Endodermal cell (in vitro differentiated cells): ENCODE data around the gene CHRND. TPM values are rescaled to one million over a fixed set of nuclear protein-coding genes. Genes with fewer than 3 reads are reported as not detected.

Experiments
- DNase-seq: peaks from one replicate; pipeline ENCODE4 v3.0.0-alpha.2; 2017
- H3K27ac ChIP-seq: 2 replicates; pipeline ENCODE4 v1.5.1; 2013; ENCODE audit warnings: mild to moderate bottlenecking, low read depth, low read length, moderate library complexity
- H3K27me3 ChIP-seq: 2 replicates; pipeline ENCODE4 v1.6.1; 2013; ENCODE audit warnings: mild to moderate bottlenecking, low read length, moderate library complexity; ENCODE audit not compliant: insufficient read depth, control insufficient read depth, poor library complexity, severe bottlenecking
- H3K36me3 ChIP-seq: 2 replicates; pipeline ENCODE4 v1.7.0; 2013; ENCODE audit warnings: mild to moderate bottlenecking, low read length, moderate library complexity; ENCODE audit not compliant: control insufficient read depth, insufficient read depth
- H3K4me1 ChIP-seq: one replicate; pipeline ENCODE4 v1.7.0; 2013; ENCODE audit warnings: low read length; ENCODE audit not compliant: control insufficient read depth, insufficient read depth
- H3K4me3 ChIP-seq: 2 replicates; pipeline ENCODE4 v1.5.1; 2013; ENCODE audit warnings: mild to moderate bottlenecking, low read length, moderate library complexity
- H3K9ac ChIP-seq: 2 replicates; pipeline ENCODE4 v1.6.1; 2013; ENCODE audit warnings: mild to moderate bottlenecking, low read length, moderate library complexity; ENCODE audit not compliant: poor library complexity, severe bottlenecking; ENCODE audit errors: extremely low read depth
- H3K9me3 ChIP-seq: 2 replicates; pipeline ENCODE4 v1.6.1; 2013; ENCODE audit warnings: mild to moderate bottlenecking, low read length, moderate library complexity; ENCODE audit not compliant: control insufficient read depth
- H3K27ac Mint-ChIP-seq: 2 replicates; pipeline ENCODE4 v1.8.0; 2020; ENCODE audit warnings: mixed read lengths
- H3K27me3 Mint-ChIP-seq: 2 replicates; pipeline ENCODE4 v1.8.0; 2021; ENCODE audit warnings: mild to moderate bottlenecking, mixed read lengths; ENCODE audit not compliant: insufficient read depth
- H3K36me3 Mint-ChIP-seq: 2 replicates; pipeline ENCODE4 v1.8.0; 2020; ENCODE audit warnings: low read depth, mixed read lengths
- H3K4me1 Mint-ChIP-seq: 2 replicates; pipeline ENCODE4 v1.8.0; 2020; ENCODE audit warnings: mixed read lengths
- H3K4me3 Mint-ChIP-seq: 2 replicates; pipeline ENCODE4 v1.8.0; 2020; ENCODE audit warnings: mild to moderate bottlenecking, moderate library complexity, mixed read lengths
- H3K9me3 Mint-ChIP-seq: 2 replicates; pipeline ENCODE4 v1.8.0; 2020; ENCODE audit warnings: mild to moderate bottlenecking, mixed read lengths
- WGBS, 2 experiments: methylation state at CpG; one replicate each; pipeline versions ENCODE4 v1.1.5 to v1.1.7; 2013; ENCODE audit warnings: missing lambda C conversion rate in 2 of 2, mixed read lengths in 1 of 2; ENCODE audit not compliant: insufficient coverage in 1 of 2, insufficient read length in 1 of 2; 5-methylcytosine and 5-hydroxymethylcytosine counted together
- total RNA-seq, 2 donors: library from RNA; stranded (reverse); fragmentation: NEBNext Ultra II Directional in 1 of 2; extraction: Animal tissue kit (Norgen Biotek cat#: 25700) in 1 of 2; gene quantifications; 2 replicates in 1 of 2; 3 replicates in 1 of 2; pipeline ENCODE4 v1.2.1, GENCODE V29; 2021
- TF ChIP-seq, protein P1 (sequence below): fragments of 200-600 bp; sonication (generic); conservative IDR thresholded peaks from 2 replicates; pipeline ENCODE4 v1.5.0; 2021; ENCODE audit warnings: antibody characterized with exemption, mild to moderate bottlenecking

Gene CHRND
- total RNA-seq, 2 donors from 2014 or later, result 0.11 TPM; not detected in 1

DNA sequence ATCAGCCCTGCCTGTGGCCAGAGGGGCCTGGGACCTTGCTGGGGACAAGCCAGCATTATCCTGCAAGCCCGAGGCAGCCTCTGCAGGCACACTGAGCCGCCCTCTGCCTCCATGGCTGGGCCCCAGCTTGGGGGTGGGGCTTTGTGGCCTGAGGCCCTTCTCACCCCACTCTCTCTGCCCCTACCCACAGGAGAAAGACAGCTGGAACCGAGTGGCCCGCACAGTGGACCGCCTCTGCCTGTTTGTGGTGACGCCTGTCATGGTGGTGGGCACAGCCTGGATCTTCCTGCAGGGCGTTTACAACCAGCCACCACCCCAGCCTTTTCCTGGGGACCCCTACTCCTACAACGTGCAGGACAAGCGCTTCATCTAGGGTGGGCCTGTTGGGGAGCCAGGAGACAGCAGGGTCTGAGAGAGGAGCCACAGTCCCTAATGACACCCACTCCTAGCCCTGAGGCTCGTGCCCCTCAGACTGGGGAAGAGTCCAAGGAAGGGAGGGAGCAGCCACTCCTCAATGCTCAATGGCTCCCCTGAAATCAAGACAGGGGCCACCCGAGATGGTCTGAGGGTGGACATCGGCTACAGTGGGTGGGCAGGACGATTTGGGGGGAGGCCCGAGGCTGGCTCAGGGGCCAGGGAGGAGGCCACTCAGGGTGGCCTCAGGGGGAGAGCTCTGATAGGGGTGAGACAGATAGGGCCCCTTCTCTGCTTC lies 9.1 kb downstream of the CHRND start:
- no peak overlapping the region for H3K27ac Mint-ChIP-seq
- no peaks in the 10 kb centered on the region for H3K27me3 ChIP-seq
- H3K9ac ChIP-seq, result no peak overlapping the region
- no peak for DNase-seq
- H3K4me3 ChIP-seq, result no peak overlapping the region
- H3K4me1 ChIP-seq, result no peaks in the 10 kb centered on the region
- H3K9me3 ChIP-seq, result peaks cover 6% of the 10 kb centered on the region
- no peaks in the 10 kb centered on the region for H3K36me3 ChIP-seq
- peaks cover 2% of the 10 kb centered on the region for H3K9me3 Mint-ChIP-seq
- TF ChIP-seq, protein P1, sequence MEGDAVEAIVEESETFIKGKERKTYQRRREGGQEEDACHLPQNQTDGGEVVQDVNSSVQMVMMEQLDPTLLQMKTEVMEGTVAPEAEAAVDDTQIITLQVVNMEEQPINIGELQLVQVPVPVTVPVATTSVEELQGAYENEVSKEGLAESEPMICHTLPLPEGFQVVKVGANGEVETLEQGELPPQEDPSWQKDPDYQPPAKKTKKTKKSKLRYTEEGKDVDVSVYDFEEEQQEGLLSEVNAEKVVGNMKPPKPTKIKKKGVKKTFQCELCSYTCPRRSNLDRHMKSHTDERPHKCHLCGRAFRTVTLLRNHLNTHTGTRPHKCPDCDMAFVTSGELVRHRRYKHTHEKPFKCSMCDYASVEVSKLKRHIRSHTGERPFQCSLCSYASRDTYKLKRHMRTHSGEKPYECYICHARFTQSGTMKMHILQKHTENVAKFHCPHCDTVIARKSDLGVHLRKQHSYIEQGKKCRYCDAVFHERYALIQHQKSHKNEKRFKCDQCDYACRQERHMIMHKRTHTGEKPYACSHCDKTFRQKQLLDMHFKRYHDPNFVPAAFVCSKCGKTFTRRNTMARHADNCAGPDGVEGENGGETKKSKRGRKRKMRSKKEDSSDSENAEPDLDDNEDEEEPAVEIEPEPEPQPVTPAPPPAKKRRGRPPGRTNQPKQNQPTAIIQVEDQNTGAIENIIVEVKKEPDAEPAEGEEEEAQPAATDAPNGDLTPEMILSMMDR, result no peak
- peaks cover 6% of the 10 kb centered on the region for H3K4me1 Mint-ChIP-seq
- no peak overlapping the region for H3K27ac ChIP-seq
- H3K4me3 Mint-ChIP-seq, result no peak overlapping the region
- H3K36me3 Mint-ChIP-seq, result no peaks in the 10 kb centered on the region
- H3K27me3 Mint-ChIP-seq, result peaks cover 2% of the 10 kb centered on the region
- WGBS, 2 experiments, result 86 to 93% methylated on average over 5 to 14 of the region's 14 CpGs

DNA sequence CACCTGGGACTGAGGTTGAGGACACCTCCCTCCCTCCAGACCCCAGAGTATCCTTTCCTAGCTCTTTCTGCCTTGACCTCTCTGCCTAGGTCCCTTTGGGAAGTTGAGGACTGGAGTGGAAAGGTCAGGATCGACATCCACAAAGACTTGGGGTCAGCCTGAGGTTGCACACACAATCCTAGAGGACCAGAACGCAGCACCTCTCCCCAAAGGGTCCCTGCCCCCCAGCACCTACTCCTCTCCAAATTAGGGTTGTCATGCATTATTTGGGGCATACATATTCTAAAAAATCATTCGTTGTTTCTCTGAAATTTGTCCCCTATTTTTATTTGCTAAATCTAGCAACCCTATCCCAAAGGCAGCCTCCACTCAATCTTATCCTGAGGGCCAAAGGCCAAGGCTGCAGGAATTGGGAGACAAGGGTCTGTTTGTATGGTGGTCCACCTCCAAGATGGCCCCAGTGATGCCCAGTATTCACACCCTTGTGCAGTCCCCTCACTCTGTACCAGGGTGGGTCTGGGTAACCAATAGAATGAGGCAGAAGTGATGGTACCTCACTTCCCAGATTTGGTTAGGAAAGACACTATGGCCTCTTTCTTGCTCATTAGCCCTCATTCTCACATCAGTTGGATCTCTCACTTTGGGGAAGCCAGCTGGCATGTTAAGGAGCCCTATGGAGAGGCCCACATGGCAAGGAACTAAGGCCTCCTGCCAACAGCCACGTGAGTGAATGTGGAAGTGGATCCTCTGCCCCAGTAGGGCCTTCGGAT lies 10.0 kb downstream of the CHRND start:
- no peak overlapping the region for H3K4me3 ChIP-seq
- Mint-ChIP-seq H3K36me3 (no peaks in the 10 kb centered on the region), H3K27ac (no peak overlapping the region), H3K4me1 (peaks cover 6% of the 10 kb centered on the region), H3K27me3 (peaks cover 2% of the 10 kb centered on the region), H3K4me3 (no peak overlapping the region), H3K9me3 (peaks cover 2% of the 10 kb centered on the region)
- WGBS, 2 experiments, result 75 to 87% methylated on average over 2 to 5 of the region's 5 CpGs
- H3K36me3 ChIP-seq, result no peaks in the 10 kb centered on the region
- DNase-seq, result no peak
- TF ChIP-seq, protein P1, result no peak
- H3K9me3 ChIP-seq, result peaks cover 6% of the 10 kb centered on the region
- no peaks in the 10 kb centered on the region for H3K4me1 ChIP-seq
- no peaks in the 10 kb centered on the region for H3K27me3 ChIP-seq
- H3K9ac ChIP-seq, result no peak overlapping the region
- H3K27ac ChIP-seq, result no peak overlapping the region

DNA sequence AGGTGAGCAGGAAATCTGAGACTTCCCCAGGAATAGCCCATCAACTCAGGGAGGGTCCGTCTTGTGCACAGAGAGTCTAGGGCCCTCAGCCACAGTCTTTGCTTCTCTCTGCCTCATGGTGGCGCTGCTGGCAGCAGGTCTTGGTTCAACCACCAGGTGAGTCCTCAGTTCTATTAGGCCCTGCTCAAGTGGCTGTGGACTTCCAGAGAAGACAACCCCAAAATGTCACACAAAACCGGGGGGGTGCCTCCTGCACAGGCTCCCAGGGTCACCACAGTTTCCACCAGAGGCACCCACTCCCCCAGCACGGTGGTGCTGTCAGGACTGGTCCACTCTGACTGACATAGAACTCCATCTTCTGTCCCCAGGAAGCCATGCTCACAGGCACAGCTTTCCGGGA lies 11.1 kb downstream of the CHRND start:
- TF ChIP-seq, protein P1, result peak; percentile 92
- Histone ChIP-seq H3K9ac (no peak overlapping the region), H3K9me3 (peaks cover 6% of the 10 kb centered on the region), H3K27me3 (no peaks in the 10 kb centered on the region), H3K36me3 (no peaks in the 10 kb centered on the region), H3K4me1 (no peaks in the 10 kb centered on the region), H3K4me3 (no peak overlapping the region), H3K27ac (no peak overlapping the region)
- DNase-seq, result peak; percentile 88
- Mint-ChIP-seq H3K36me3 (no peaks in the 10 kb centered on the region), H3K9me3 (peaks cover 2% of the 10 kb centered on the region), H3K27ac (no peak overlapping the region), H3K27me3 (peaks cover 2% of the 10 kb centered on the region), H3K4me3 (no peak overlapping the region), H3K4me1 (peaks cover 6% of the 10 kb centered on the region)
- 73 to 86% methylated on average over 3 to 5 of the region's 5 CpGs for WGBS, 2 experiments
